Erythroblast (primary cell): Measurements from ENCODE around the gene STOML3.

Source experiments
- GATA1 ChIP-seq: IDR thresholded peaks from 2 replicates; pipeline ENCODE4 v1.6.1; 2011; ENCODE audit warnings: low read depth, mild to moderate bottlenecking, control low read depth, low read length, moderate library complexity
- POLR2A ChIP-seq: IDR thresholded peaks from 2 replicates; pipeline ENCODE4 v1.6.1; 2011; ENCODE audit warnings: mild to moderate bottlenecking, low read length

DNA sequence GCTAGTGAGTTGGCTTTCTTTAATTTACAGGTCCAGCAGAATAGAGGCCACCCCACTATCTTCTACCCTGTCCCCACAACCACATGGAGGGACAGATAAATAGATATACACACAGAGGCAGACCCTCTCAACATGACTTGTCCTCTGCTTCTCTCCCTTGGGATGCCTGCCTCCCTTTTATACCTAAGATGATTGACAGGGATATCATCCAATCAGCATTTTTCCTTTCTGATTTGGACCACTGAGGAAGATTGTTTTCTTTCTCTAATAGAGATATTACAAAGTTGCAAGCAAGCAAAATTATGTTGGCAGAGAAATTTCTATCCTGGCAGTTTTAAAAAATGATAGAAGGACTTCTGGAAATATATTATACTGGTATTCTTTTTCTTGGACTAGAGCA lies 35.8 kb downstream of the STOML3 start:
- TF ChIP-seq POLR2A = no peak
- TF ChIP-seq GATA1 = no peak
